Measurements from ENCODE around the gene FASTKD2. TPM values are rescaled to one million over a fixed set of nuclear protein-coding genes. Genes with fewer than 3 reads are reported as not detected.

The FASTKD2 gene
- total RNA-seq, 5 donors from 2014 or later (not counting 1 experiment from before 2014, with no cell fraction given): 18.3 to 25.8 (median 21.7) TPM

- no peak overlapping the region for H3K27ac Mint-ChIP-seq
- H3K4me3 Mint-ChIP-seq: no peak overlapping the region
- no peak for ATAC-seq (replicated peaks in 1 of 4)
- H3K4me1 Mint-ChIP-seq: no peaks in the 10 kb centered on the region
- no peaks in the 10 kb centered on the region for H3K36me3 Mint-ChIP-seq
- H3K9me3 Mint-ChIP-seq: peaks cover 0 to 14% (median 0%) of the 10 kb centered on the region in 3 donors
- WGBS (ENCODE audit: insufficient coverage): no CpG with 5 or more reads among the region's 3 CpGs
- Histone ChIP-seq H3K4me3 (ENCODE audit: control insufficient read depth in 1 of 2, extremely low read depth in 1 of 2, low read length in 1 of 2) (no peak overlapping the region), H3K27ac (ENCODE audit: low read length) (no peak overlapping the region), H3K9me3 (no peaks in the 10 kb centered on the region), H3K27me3 (replicated peaks in 1 of 2; ENCODE audit: control insufficient read depth in 2 of 2, extremely low read depth in 1 of 2, insufficient read depth in 2 of 2, low read length in 1 of 2) (no peaks in the 10 kb centered on the region), H3K4me1 (ENCODE audit: control insufficient read depth in 1 of 2, extremely low read depth in 1 of 2, insufficient read depth in 2 of 2, low read length in 2 of 2) (no peaks in the 10 kb centered on the region), H3K36me3 (ENCODE audit: control insufficient read depth in 2 of 2, extremely low read depth in 1 of 2, insufficient read depth in 1 of 2, low read length in 1 of 2) (no peaks in the 10 kb centered on the region)
- ChIA-PET POLR2A (no interaction called here), CTCF (no interaction called here)
- H3K27me3 Mint-ChIP-seq: no peaks in the 10 kb centered on the region
- no peak for DNase-seq
Observed at GRCh38 chr2:206838690-206839089, 73.3 kb downstream of the FASTKD2 start.

GRCh38 chr2:206840999-206841398 lies 75.6 kb downstream of the FASTKD2 start:
- Histone ChIP-seq H3K9me3 (no peaks in the 10 kb centered on the region), H3K27ac (ENCODE audit: low read length) (no peak overlapping the region), H3K36me3 (ENCODE audit: control insufficient read depth in 2 of 2, extremely low read depth in 1 of 2, insufficient read depth in 1 of 2, low read length in 1 of 2) (no peaks in the 10 kb centered on the region), H3K4me1 (ENCODE audit: control insufficient read depth in 1 of 2, extremely low read depth in 1 of 2, insufficient read depth in 2 of 2, low read length in 2 of 2) (no peaks in the 10 kb centered on the region), H3K4me3 (ENCODE audit: control insufficient read depth in 1 of 2, extremely low read depth in 1 of 2, low read length in 1 of 2) (no peak overlapping the region), H3K27me3 (replicated peaks in 1 of 2; ENCODE audit: control insufficient read depth in 2 of 2, extremely low read depth in 1 of 2, insufficient read depth in 2 of 2, low read length in 1 of 2) (no peaks in the 10 kb centered on the region)
- ATAC-seq (replicated peaks in 1 of 4): no peak
- peaks cover 0 to 5% (median 0%) of the 10 kb centered on the region in 3 donors for H3K9me3 Mint-ChIP-seq
- H3K4me1 Mint-ChIP-seq: no peaks in the 10 kb centered on the region
- ChIA-PET CTCF (no interaction called here), POLR2A (no interaction called here)
- H3K27me3 Mint-ChIP-seq: no peaks in the 10 kb centered on the region
- 100% methylated on average over 1 of the region's 3 CpGs for WGBS (ENCODE audit: insufficient coverage)
- no peak overlapping the region for H3K4me3 Mint-ChIP-seq
- no peak for DNase-seq
- no peak overlapping the region for H3K27ac Mint-ChIP-seq
- no peaks in the 10 kb centered on the region for H3K36me3 Mint-ChIP-seq

Other genes with a start within 250 kb of the FASTKD2 start
- not detected for gene FAM237A, start 123.1 kb upstream of the FASTKD2 start, total RNA-seq
- not detected for gene DYTN, start 47.2 kb upstream of the FASTKD2 start, total RNA-seq
- gene MDH1B, start 278 bp upstream of the FASTKD2 start, total RNA-seq: under 1 TPM in 4 of 5 donors, not detected in 1; 0.20 to 0.41 (median 0.34) TPM
- under 1 TPM in 1 of 5 donors, not detected in 4; 0.30 TPM for gene CPO, start 173.9 kb downstream of the FASTKD2 start, total RNA-seq

Data from T-cell (primary cell).